Muscle of back (tissue), 13 donors: ENCODE results near the gene NRIP2. TPM values are rescaled to one million over a fixed set of nuclear protein-coding genes. Genes with fewer than 3 reads are reported as not detected.
"Not testable (repeated sequence)": the region's sequence is repeated elsewhere in the genome, so short reads cannot be mapped to it uniquely, and the experiment has no call there.

Source experiments
- DNase-seq, 3 donors: peaks; one replicate each; pipeline versions ENCODE4 v3.0.0 to v3.0.0-alpha.2; 2013
- long read RNA-seq, 9 donors: transcript quantifications; one replicate each; lab custom pipeline, GENCODE V29; 2026
- polyA plus RNA-seq, 10 donors: library from polyadenylated mRNA; unstranded; fragments of 120-200 nt; gene quantifications; one replicate each; pipeline ENCODE4 v1.2.1, GENCODE V29; 2013; ENCODE audit not compliant: insufficient read length in 10 of 10

NRIP2 gene
- 1 to 10 TPM; 4.7 to 6.9 (median 5.2) TPM for polyA plus RNA-seq
- long read RNA-seq, donor 1, partial matches to known transcripts: 0 of 1 reads
- long read RNA-seq, donor 1, other reads (novel, unspliced or antisense): 0 of 1 reads
- long read RNA-seq, donor 2, partial matches to known transcripts: 0 of 1 reads
- long read RNA-seq, donor 2, other reads (novel, unspliced or antisense): 0 of 1 reads
- long read RNA-seq, donor 3: 0 reads
- long read RNA-seq, donor 4, partial matches to known transcripts: 0 of 1 reads
- long read RNA-seq, donor 4, other reads (novel, unspliced or antisense): 0 of 1 reads
- long read RNA-seq, donor 5, partial matches to known transcripts: 0 of 1 reads
- long read RNA-seq, donor 5, other reads (novel, unspliced or antisense): 0 of 1 reads
- long read RNA-seq, donor 6, partial matches to known transcripts: 0 of 3 reads
- long read RNA-seq, donor 6, other reads (novel, unspliced or antisense): 0 of 3 reads
- long read RNA-seq, donor 7: 0 reads
- long read RNA-seq, donor 8: 0 reads
- long read RNA-seq, donor 9: 0 reads

- DNase-seq: peak; percentile 47 to 88 (median 76)
Measured at GRCh38 chr12:2834581-2835491, at the start of gene NRIP2. TSS of gene NRIP2 (minus strand) at chr12:2835035. CDS start at chr12:2834983, 52 bp downstream.

- DNase-seq: no peak
Measured at GRCh38 chr12:2879853-2880252, 45.0 kb upstream of the NRIP2 start.

- DNase-seq: peak in 1 of 3 donors; percentile 44
Measured at GRCh38 chr12:2877953-2878732, 43.3 kb upstream of the NRIP2 start.

- peak; percentile 89 to 97 (median 94) for DNase-seq
Measured at GRCh38 chr12:2877047-2877952, 42.5 kb upstream of the NRIP2 start, which contains the start of the genes FOXM1 and RHNO1. TSS of gene FOXM1 (minus strand) at chr12:2877174. CDS start at chr12:2874478, 2,696 bp downstream. TSS of gene RHNO1 (plus strand) at chr12:2877223. CDS start at chr12:2885367, 8,144 bp downstream.

- DNase-seq: peak in 1 of 3 donors; percentile 67
Measured at GRCh38 chr12:2876431-2877046, 41.7 kb upstream of the NRIP2 start.

- not testable (repeated sequence) for DNase-seq
Measured at GRCh38 chr12:2868986-2869632, 34.3 kb upstream of the NRIP2 start.

- DNase-seq: no peak
Measured at GRCh38 chr12:2864198-2864597, 29.4 kb upstream of the NRIP2 start.

GRCh38 chr12:2863402-2863801 lies 28.6 kb upstream of the NRIP2 start:
- DNase-seq: not testable (repeated sequence)

GRCh38 chr12:2862876-2863275 lies 28.0 kb upstream of the NRIP2 start:
- DNase-seq: no peak

GRCh38 chr12:2860170-2860569 lies 25.3 kb upstream of the NRIP2 start:
- no peak for DNase-seq

GRCh38 chr12:2858944-2859421 lies 24.1 kb upstream of the NRIP2 start:
- no peak for DNase-seq

- no peak for DNase-seq
Measured at GRCh38 chr12:2858334-2858733, 23.5 kb upstream of the NRIP2 start.

- DNase-seq: no peak
Measured at GRCh38 chr12:2857576-2857975, 22.7 kb upstream of the NRIP2 start.

GRCh38 chr12:2857021-2857431 lies 22.2 kb upstream of the NRIP2 start, which contains the start of gene TEX52:
TSS of gene TEX52 (minus strand) at chr12:2857039. CDS start at chr12:2857026, 13 bp downstream.
- DNase-seq: no peak

GRCh38 chr12:2856051-2856450 lies 21.2 kb upstream of the NRIP2 start:
- DNase-seq: no peak

GRCh38 chr12:2855546-2855945 lies 20.7 kb upstream of the NRIP2 start:
- DNase-seq: no peak

GRCh38 chr12:2854669-2855453 lies 20.0 kb upstream of the NRIP2 start:
- DNase-seq: no peak

- peak; percentile 73 to 90 (median 85) for DNase-seq
Measured at GRCh38 chr12:2853626-2854025, 18.8 kb upstream of the NRIP2 start.
